Activated CD4-positive, CD25-positive, alpha-beta regulatory T cell treated with anti-CD3 and anti-CD28 coated beads, Interleukin-2, amount 50 U/mL, for 72 hours (primary cell): ENCODE measurements around the gene ARMC12.

ENCODE experiments used
- DNase-seq: peaks from one replicate; pipeline ENCODE4 v3.0.0; 2021

The ARMC12 gene

DNA sequence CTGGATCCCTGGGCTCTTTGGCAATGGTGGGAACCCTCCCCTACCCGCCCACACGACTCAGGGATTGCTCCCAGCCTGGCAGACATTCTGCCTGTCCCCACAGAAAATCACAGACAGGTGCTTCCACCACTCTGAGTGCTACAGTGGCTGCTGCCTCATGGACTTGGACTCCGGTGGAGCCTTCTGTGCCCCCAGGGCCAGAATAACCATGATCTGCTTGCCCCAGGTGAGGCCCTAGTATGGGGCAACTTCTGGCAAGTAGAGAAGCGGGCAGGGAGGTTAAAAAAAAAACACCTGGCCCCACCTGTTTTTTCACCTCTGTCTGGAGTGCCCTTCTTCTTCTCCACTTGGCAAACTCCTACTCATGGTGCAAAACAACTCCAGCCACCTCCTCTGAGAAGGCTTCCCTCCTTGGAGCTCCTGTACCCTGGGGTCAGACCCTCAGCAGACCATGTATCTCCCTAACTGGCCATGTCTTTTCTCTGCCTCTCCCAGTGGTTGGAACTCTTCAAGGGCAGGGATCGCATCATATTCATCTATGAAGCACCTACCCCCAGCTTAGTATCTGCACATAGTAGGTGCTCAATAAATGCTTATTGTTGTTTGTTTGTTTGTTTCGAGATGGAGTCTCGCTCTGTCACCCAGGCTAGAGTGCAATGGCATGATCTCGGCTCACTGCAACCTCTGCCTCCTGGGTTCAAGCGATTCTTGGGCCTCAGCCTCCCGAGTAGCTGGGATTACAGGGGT is 40.7 kb downstream of the ARMC12 start:
- DNase-seq, result no peak

DNA sequence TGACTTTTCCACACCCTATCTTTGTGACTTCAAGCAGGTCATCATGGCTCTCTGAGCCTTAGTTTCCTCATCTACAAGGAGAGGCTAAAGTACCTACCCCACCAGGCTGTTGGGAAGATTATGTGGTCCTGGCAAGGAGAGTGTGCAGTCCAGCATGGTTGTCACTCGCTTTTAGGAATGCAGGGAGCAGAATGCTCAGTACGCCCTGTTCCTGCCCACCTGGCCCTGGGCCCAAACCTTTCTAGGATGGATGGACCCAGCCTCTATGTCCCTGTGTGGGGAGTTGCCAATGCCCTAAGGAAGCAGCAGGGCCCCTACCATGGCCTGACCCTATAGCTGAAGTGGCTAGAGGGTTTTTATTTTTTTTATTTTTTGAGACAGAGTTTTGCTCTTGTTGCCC is 41.6 kb downstream of the ARMC12 start:
- no peak for DNase-seq

DNA sequence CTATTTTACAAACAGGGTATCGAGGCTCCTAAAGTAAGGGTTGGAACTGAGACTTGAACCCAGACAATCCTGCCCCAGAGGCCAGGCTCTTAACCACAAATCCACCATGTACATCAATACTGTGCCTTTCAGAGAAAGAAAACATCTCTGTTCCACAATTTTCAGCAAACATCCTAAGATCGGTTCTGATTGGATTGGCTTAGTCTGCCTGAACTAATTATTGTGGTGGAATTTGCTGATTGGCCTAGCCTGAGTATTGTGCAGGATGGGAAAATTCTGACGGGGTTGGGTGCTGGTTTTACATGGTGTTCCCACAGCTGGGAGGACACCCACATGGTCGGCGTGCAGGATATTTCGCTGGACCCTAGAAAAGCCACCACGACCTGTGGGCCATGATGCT is 43.9 kb downstream of the ARMC12 start, which contains the start of gene CLPSL1:
Gene CLPSL1 (plus strand): TSS at position 301 of the 400 bp plus-strand sequence. CDS start 92 bp downstream, at position 393.
- no peak for DNase-seq

DNA sequence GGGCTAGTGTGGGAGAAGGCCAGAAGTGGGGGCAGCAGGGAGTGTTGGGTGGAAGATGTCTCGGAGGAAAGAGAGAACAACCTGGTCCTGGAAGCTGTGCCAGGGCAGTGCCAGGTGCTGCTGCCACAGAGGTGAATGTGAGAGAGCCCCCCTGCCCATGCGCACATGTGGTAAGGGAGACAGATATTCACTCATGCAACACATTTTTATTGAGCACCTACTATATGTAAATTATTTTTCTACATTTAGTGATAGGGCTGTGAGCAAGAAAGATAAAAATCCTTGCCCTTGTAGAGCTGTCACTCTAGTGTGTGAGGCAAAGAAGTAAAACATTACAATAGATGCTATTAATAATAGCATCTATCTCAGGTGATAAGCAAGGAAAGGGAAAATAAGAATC is 44.5 kb downstream of the ARMC12 start:
- no peak for DNase-seq

DNA sequence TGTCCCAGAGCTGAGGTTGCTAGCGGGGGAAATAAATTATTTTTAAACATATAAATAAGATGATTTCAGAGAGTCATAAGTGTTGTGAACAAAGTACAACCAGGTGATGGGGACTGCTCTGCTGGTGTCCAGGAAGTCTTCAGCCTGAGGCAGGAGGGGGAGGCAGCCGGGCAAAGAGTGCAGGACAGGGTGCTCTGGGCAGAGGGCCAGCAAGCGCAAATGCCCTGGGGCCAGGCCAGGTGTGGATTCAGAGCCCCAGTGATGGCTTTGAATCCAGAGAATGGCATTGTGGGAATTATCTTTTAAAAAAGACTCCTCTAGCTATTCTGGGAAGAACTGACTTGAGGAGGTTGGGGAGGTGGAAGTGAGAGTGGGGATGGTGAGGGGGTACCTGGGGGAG is 45.6 kb downstream of the ARMC12 start:
- no peak for DNase-seq

DNA sequence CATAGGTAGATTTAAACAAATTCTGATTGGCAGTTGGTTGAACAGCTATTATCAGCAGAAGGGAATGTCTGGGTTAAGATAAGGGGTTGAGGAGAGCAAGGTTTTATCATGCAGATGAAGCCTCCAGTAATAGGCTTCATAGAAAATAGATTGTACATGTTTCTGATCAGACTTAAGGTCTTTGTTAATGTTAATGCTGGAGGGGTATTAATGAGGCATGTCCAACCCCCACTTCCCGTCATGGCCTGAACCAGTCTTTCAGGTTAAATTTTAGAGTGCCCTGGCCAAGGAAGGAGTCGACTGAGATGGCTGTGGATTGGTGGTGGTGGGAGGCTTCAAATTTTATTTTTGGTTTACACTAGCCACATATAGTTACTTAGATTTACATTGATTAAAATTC is 47.4 kb downstream of the ARMC12 start:
- DNase-seq, result no peak

DNA sequence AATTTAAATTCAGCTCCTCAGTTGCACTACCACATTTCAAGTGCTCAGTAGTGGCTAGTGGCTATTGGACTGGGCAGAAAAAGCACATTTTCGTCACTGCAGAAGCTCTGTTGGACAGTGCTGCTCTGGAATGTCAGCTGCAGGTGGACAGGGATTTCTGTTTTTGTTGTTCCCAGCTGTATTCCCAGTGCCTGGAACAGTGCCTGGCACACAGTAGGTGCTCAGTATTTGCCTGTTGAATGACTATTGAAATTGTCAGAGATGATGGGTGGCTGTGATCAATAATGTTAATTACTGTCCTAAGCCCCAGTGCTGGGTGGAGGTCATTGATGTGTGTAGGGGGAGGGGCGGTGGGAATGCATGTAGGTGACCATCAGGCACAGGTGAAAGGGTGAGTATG is 49.4 kb downstream of the ARMC12 start:
- DNase-seq, result no peak

DNA sequence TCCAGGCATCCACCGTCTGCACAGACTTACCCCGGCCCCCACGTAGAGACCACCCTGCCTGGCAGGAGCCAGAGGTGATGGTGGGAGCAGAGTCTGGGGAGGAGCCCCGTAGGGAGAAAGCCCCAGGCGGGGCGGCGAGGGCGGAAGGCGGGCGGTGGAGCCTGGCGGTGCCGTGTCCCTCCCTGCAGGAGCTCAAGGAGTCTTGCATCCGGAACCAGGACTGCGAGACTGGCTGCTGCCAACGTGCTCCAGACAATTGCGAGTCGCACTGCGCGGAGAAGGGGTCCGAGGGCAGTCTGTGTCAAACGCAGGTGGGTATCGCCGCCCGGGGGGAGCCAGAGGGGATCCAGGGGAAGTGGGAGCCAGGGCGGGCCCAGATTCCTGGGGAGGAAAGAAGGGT is 50.0 kb downstream of the ARMC12 start:
- no peak for DNase-seq

DNA sequence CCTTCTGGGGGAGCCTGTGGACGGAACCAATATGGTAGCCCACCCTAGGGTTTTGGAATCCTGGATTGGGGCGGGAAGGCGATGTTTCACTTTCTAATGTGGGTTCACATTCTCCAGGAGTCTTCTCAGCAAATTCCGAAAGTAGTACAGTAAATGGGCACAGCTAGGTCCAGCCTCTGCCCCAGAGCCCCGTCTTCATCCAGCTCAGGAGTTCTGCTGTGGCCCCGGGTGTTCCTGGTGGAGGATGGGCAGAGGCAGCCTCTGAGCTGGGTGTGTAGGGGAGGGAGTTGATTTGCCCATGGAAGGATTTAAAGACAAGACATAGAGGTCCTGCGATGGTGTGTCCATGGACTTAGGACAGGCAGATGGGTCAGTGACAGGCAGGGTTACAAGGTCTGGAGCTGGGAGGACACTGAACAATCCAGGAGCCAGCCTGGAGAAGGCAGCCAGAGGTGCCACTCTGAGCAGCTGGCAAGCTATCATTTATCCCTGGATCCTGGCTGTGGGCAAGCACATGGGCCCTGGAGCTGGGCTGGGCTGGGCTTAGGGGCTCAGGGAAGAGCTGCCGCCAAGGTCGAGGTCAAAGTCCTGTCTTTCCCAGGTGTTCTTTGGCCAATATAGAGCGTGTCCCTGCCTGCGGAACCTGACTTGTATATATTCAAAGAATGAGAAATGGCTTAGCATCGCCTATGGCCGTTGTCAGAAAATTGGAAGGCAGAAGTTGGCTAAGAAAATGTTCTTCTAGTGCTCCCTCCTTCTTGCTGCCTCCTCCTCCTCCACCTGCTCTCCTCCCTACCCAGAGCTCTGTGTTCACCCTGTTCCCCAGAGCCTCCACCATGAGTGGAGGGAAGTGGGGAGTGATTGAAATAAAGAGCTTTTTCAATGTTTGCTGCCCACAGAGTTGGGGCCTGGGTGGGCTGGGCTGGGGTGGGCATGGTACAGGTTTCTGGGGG is 50.7 kb downstream of the ARMC12 start:
- DNase-seq, result no peak

DNA sequence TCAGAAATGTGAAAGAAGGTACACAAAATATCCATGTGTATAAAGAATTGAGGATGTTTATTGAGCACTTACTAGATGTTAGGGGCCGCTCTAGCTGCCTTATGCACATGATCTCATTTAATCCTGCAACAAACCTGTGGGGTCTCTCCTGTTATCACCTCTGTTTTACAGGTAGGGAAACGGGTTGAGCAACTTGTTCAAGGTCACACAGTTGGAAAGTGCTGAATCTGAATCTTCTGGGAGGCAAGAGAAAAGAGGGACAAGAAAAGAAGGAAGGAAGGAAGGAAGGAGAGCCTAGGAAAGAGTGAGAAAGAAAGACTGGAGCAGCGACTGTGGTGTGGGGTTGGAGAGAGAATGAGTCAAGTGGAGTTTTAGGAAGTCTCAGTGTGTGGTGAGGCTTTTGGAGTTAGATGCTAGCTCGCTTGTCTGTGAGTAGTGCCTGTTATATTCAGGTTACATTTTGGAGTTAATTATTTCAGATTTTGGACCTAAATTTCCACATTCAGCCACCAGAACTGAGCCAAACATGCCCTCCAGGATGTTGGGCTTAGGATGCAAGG is 51.7 kb downstream of the ARMC12 start:
- no peak for DNase-seq

DNA sequence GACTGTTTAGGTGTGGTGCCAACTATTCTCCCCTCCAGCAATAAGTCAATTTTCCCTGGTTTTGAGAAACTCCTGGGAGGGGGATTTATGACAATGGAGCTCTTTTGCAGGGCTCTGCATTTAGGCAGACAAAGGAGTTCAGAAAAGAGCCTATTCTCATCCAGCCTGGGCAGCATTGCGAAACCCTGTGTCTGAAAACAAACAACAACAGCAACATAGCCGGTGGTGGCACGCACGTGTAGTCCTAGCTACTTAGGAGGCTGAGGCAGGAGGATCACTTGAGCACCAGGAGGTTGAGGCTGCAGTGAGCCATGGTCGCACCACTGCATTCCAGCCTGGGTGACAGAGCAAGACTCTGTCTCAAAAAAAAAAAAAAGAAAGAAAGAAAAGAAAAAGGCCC is 53.9 kb downstream of the ARMC12 start:
- DNase-seq, result no peak

DNA sequence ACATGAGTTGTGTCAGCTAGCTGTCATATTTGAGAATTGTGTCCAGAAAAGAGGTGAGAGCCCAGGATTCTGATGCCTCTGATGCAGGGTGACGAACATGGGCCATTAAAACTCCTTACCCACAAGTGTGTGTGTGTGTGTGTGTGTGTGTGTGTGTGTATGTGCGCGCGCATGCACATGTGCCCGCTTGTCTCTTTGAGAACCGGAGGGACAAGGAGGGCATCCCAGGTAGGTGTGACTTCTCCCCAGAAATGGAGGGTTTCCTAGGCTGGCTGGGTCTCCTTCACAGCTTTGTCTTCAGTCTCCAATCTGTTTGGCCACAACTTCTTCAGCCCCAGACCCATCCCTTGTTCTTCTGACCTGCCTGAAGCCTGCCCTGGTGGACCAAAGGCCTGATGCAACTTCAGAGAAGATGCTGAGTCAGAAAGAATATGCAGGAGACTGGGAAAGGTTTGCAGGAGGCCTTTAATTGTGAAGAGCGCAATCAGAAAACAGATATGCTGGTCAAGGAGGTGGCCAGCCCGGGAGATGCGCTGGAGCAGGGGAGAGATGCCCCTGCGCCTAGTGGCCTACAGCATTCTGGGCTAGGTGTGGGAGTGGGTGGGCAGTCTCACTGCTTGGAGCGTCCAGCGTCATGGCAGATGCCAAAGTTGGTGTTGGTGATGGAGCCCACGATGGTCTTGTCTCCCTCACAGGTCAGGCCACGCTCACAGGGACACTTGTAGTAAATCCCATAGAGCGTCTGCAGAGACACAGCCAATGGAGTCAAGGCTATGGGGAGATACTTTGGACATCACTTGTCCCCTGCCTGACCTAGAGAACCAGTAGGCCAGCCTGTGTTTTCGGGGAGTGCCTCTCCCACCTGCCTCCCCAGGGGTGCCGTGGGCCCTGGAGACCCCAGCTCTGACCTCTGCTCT is 58.0 kb downstream of the ARMC12 start:
- no peak for DNase-seq

DNA sequence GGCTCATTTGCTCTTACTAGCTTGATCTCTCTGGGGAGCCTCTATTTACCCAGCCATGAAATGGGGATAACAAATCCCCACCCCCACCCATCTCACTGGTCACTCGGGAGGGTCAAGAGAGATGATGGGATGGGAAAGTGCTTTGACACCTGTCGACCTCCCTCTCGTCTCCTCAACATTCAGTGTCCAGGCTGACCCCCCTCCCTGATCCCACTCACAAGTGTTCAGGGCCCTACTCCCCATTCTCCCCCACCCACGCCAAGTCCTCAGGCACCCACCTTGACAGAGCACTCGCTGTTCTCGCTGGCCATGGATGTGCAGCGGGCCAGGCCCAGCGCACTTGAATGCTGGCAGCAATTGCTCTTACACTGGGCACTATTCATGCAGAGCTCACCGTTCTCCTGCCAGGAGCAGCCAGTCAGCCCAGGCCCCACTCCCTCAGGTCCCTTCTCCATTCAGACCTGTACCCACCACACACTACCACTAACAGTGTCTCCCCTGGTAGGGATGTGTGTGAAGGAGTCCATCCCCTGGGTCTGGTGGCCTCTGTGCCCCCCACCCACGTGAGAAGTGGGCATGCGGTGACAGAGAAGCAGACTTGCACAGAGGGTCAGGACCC is 58.7 kb downstream of the ARMC12 start:
- DNase-seq, result no peak

DNA sequence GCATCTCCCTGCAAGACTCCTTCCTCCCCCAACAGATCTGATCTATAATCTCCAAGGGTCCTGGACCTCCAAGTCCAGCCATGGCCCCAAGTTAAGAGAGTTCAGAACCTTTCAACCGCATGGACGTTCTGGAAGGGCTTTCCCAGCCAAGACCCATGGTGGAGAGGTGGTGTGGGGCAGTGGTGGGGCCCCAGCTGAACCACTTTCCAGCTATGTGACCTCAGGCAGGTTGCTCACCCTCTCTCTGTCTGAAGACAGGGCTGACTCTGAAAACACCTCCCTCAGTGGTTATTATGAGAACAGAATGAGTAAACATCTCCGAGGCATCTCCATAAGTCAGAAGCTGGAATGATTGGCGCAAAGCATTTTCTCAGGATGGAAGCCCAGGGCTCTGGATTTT is 59.4 kb downstream of the ARMC12 start:
- DNase-seq, result no peak

DNA sequence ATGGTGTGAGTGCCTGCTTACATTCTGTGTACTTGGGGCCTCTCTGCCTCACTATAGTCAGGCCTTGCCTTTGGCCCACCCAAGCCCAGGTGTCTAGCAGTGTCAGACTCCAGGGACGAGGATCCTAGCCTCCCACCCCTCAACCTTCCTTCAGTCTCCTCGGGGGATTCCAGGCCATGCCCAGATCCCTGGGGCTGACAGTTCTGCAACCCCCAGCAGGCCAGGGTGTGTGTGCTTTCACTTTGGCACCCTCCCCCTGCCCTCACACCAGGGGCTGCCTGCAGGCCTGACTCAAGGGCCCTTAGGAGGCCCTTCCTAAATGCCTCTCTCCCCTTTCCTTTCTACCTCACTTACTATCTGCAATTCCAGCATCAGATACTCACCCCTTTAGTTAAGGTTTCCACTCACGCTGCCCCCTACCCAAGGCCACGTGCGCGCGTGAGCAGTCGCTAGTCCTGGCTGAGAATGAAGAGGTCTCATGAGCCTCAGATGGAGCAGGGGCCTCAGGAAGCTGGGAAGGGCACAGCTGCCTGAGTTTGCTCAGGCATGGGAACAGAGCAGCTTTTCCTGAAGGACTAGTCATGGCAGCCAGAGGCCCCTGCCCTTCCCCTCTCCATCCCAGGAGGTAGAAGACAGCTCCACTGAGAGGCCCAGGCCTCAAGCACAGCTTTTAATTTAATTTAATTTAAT is 61.1 kb downstream of the ARMC12 start:
- DNase-seq, result no peak
